GM19240 (cell line): ENCODE data around the gene NBPF3.
"Not testable (repeated sequence)": the region's sequence is repeated elsewhere in the genome, so short reads cannot be mapped to it uniquely, and the experiment has no call there.

Experiments
- DNase-seq: peaks from one replicate; pipeline ENCODE4 v3.0.0; 2011; ENCODE audit warnings: low spot score; ENCODE audit not compliant: insufficient read length

NBPF3 gene

DNA sequence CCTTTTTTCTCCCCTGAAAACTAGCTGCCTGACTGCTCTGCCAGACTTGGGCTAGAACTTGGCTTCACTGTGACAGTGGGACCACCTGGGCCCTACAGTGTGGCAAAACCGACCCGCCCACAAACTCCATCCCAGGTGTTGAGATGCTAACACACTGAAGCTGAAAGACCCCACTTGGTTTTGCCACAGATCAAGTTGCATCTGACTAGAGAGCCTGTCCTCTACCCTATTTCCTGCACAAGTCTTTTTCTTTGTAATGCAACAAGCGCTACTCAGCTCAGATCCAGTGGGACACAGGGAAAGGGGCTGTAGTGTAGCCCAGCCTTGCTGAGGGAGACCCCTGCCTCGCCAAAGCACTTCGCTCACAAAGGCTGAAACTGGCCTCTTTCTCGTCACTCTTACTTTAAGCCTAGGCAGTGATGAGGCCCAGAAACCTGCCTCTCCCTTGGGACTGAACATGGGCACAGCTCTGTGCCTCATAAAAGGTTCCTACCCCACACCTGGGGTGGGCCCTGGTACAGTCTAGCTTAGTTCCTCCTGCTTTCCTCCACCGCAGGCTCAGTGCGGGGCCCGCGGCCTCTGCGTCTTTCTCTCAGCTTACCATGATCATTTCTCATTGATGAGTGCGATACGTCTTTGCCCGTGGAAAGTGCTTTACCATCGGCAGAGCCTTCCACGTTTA, 79.0 kb downstream of the NBPF3 start:
- DNase-seq: no peak

DNA sequence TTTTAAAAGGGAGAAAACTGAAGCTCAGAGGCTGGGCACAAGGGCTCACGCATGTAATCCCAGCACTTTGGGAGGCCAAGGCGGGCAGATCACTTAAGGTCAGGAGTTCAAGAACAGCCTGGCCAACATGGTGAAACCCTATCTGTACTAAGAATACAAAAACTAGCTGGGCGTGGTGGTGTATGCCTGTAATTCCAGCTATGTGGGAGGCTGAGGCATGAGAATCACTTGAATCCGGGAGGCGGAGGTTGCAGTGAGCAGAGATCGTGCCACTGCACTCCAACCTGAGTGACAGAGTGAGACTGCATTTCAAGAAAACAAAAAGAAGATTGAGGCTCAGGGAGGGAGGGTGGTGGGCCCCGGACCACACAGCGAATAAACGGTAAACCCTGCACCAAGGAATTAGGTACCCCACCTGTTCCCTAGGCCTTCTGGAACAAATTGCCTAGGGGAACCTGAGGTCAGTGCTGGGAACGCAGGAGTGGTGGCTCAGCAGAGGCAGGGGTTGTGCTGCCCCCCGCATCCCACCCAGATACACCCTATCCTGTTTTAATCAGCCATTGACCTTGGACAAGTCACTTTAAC, 79.6 kb downstream of the NBPF3 start:
- DNase-seq: not testable (repeated sequence)

DNA sequence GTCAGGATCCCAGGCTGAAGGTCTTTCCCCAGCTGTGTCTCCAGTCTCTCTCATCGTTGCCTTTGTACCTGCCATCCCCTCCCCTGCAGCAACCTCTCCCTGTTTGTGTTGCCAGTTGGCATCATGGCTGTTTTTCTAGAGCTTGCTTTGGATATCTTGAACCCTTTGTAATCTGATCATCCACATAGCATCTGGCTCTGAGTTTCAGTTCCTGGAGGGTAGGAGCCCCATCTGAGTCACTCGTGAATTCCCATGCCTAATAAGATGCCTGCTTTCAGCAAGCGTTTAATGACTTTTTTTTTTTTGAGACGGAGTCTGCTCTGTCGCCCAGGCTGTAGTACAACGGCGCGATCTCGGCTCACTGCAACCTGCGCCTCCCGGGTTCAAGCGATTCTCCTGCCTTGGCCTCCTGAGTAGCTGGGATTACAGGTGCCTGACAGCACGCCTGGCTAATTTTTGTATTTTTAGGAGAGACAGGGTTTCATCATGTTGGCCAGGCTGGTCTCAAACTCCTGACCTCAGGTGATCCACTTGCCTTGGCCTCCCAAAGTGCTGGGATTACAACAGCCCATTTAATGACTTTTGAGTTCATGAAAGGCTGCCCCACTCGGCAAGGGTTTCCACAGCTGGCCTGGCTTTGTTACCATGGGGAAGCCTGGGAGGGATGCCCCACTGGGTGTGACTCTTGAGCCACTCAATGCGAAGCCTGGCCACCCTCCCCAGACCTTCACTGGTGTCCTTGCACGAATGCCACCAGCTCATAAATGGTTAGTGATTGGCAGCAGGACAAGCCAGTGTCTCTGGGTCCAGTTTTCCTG, 81.2 kb downstream of the NBPF3 start:
- no peak for DNase-seq

DNA sequence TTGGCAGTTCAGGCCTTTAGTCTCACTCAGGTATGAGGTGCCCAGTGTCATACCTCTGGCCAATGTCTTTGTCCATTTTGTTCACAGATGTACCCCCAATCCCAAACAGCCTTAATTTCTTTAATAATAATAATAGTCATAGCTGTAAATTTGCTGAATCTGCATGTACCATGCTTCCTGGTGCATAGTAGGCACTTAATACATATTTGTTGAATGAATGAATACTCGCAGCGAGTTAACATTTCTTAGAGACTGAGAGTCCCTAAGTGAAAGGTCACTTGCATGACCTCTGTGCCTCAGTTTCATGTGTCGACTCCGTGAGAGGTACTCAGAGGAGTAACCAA, 81.8 kb downstream of the NBPF3 start:
- DNase-seq: no peak

DNA sequence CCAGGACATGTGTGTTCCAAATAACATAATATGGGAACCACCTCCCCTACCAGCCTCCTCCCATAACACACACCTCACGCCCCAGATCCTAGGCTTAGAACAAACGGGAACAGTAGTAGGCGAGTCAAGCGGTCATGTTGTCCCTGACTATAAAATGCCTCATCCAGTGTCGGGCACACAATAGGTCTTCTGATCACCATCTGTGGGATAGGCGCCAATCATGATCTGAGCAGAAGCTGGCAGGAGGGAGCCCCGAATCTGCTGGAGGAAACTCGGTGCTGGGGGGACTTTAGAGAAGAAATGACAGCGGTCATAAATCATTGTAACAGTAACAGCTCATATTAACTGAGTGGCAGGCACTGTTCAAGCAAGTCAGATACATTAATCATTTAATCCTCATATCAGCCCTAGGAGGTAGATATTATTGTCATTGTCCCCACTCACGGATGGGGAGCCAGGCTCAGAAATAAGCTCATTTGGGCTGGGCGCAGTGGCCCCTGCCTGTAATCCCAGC, 82.6 kb downstream of the NBPF3 start:
- DNase-seq: no peak

DNA sequence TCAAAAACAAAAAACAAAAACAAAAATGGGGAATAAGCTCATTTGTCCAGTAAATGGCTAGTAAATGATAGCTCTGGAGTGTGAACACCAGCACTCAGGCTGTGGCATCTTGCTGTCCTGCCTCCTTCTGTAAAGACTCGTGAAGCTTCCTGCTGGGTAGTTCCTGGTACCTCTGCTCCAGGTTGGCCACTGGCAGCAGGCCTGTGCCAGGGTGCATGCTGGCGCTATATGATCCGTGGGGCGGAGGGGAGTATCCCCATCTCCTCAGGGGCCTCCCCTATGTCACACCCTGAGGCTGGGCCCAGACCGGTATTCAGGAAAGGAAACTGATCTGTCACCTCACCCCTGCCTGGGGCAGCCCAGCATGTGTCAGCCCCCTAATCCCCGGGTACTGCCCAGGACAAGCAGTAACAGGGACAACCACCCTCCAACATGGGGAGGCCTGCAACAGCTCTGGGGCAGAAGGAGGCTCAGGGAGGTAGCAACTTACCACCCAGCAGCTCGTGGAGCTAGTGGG, 83.4 kb downstream of the NBPF3 start:
- DNase-seq: no peak

DNA sequence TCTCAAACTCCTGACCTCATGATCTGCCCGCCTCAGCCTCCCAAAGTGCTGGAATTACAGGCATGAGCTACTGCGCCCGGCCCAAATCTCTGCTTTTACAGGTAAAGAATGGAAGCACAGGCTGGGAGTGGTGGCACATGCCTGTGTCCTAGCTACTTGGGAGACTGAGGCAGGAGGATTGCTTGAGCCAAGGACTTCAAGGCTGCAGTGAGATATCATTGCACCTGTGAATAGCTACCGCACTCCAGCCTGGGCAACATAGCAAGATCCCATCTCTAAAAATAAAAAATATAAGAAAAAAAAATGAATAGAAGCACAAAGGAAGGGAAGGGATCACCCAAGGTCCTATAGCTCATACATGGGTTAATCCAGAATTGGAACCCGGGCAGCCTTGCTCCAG, 84.3 kb downstream of the NBPF3 start:
- no peak for DNase-seq

DNA sequence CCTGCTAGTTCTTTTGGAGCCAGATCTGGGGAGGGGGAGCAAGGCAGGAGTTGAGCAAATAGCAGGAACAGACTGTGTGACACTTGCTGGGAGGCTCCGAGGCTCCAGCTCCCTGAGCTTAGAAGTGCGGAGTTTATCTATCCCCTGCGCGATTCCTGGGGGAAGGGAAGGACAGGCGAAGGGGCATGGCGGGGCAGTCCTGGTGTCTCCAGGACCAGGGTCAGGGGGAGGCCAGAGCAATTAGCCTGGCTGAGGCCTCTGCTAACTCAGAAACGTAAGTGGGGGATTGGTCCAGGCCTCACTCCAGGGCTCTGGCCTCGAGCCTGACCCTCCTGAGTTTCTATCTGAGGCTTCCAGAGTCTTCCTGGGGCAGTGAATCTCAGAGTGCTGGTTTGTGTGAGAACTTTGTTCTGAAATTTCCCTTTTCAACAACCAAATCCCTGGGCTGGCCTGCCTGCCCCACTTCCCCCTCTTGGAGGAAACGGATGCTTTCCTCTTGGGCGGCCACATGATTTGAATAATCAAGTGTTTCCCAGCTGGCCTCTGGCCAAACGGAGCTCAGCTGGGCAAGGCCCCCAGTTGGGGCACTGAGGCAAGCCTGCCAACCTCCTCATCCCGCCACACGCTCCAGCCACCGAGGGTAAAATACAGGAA, 84.9 kb downstream of the NBPF3 start:
- no peak for DNase-seq

DNA sequence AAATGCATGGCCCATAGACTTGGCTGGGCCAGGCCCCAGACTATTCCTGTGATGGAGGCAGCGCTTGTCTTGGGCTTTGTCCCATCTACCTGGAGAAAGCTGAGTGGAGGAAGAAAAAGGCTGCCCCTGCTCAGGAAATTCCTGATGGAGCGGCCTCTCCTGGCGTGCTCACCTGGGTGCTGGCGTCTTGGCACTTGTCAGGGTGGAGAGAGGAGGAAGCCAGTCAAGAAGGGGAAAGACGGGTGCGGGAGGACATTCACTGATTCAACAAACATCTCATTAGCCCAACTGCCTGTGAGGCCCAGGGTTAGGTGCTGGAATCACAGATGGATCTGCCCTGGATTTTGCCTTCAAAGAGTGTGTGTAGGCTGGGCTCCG, 85.4 kb downstream of the NBPF3 start:
- no peak for DNase-seq

GRCh38 chr1:21526441-21526840, 86.5 kb downstream of the NBPF3 start:
- no peak for DNase-seq

DNA sequence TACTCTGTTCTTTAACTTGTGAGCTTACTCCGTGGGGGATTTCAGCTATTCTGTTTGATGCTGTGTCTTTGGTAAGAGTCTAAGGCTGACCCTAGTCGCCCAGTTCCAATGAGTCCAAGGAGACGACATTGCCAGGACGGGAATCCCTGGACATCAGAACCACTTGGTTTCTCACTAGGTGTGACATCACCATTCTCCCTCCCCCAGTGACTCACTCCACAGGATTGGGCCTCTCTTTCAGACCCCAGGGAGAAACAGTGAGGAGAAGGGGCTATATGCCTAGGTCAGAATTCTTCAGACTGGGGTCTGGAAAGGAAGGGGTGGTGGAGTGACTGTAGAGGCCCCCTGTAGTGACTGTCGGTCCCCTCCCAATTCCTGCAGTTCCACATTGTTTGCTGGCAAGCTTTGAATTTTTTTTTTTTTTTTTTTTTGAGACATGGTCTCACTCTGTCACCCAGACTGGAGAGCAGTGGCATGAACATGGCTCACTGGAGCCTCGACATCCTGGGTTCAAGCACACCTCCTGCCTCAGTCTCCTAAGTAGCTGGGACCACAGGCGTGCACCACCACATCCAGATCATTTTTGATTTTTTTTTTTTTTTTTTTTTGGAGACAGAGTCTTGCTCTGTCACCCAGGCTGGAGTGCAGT, 90.6 kb downstream of the NBPF3 start:
- DNase-seq: no peak

DNA sequence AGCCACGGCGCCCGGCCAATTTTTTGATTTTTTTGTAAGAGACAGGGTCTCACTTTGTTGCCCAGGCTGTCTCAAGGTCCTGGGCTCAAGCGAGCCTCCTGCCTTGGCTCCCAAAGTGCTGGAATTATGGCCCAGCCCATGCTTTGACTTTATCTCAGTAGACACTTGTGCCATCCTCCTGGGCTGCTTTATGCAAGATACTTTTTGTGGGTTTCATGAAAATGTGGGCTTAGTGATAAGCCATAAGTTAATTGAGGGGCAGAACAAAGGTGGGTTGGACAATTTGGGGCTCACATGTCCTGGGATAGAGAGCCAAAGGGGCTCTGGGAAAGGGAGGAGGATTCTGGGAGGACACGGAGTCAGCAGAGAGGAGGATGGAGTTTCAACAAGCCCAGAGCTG, 91.3 kb downstream of the NBPF3 start:
- no peak for DNase-seq

- no peak for DNase-seq
Measured at GRCh38 chr1:21532496-21532895, 92.6 kb downstream of the NBPF3 start.

- no peak for DNase-seq
Measured at GRCh38 chr1:21532992-21533534, 93.1 kb downstream of the NBPF3 start.

DNA sequence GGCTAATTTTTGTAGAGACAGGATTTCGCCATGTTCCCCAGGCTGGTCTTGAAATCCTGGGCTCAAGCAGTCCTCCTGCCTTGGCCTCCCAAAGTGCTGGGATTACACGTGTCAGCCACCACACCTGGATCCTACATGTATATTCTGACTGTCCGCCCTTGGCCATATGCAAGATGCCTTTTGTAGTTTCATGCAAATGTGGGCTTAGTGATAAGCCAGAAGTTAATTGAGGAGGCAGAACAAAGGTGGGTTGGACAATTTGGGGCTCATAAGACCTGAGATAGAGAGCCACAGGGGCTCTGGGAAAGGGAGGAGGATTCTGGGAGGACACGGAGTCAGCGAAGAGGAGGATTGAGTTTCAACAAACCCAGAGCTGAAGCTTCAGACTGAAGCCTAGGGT, 94.2 kb downstream of the NBPF3 start:
- no peak for DNase-seq
